ENCODE results near the gene SNN.

- TF ChIP-seq CTCF (IDR thresholded peaks at IDR 0.05): no peak
- no peak for TF ChIP-seq POLR2AphosphoS5 (IDR thresholded peaks at IDR 0.05; ENCODE audit: low read depth, low read length)
- TF ChIP-seq REST (IDR thresholded peaks at IDR 0.05; ENCODE audit: insufficient read depth in 1 of 2, low read depth in 2 of 2, low read length in 1 of 2): no peak
- no peak for TF ChIP-seq TCF7L2 (IDR thresholded peaks at IDR 0.05; ENCODE audit: low read depth, low read length)
Observed at GRCh38 chr16:11629071-11630030, 38.9 kb upstream of the SNN start.
